Erythroblast (primary cell): Measurements from ENCODE around the gene KCTD10.

Experiments
- DNase-seq, 2 experiments: peaks; one replicate each; lab custom pipeline; 2025; lab: John Stamatoyannopoulos, UW
- GATA1 ChIP-seq: IDR thresholded peaks from 2 replicates; pipeline ENCODE4 v1.6.1; 2011; ENCODE audit warnings: low read depth, mild to moderate bottlenecking, control low read depth, low read length, moderate library complexity
- POLR2A ChIP-seq: IDR thresholded peaks from 2 replicates; pipeline ENCODE4 v1.6.1; 2011; ENCODE audit warnings: mild to moderate bottlenecking, low read length

Gene KCTD10

DNA sequence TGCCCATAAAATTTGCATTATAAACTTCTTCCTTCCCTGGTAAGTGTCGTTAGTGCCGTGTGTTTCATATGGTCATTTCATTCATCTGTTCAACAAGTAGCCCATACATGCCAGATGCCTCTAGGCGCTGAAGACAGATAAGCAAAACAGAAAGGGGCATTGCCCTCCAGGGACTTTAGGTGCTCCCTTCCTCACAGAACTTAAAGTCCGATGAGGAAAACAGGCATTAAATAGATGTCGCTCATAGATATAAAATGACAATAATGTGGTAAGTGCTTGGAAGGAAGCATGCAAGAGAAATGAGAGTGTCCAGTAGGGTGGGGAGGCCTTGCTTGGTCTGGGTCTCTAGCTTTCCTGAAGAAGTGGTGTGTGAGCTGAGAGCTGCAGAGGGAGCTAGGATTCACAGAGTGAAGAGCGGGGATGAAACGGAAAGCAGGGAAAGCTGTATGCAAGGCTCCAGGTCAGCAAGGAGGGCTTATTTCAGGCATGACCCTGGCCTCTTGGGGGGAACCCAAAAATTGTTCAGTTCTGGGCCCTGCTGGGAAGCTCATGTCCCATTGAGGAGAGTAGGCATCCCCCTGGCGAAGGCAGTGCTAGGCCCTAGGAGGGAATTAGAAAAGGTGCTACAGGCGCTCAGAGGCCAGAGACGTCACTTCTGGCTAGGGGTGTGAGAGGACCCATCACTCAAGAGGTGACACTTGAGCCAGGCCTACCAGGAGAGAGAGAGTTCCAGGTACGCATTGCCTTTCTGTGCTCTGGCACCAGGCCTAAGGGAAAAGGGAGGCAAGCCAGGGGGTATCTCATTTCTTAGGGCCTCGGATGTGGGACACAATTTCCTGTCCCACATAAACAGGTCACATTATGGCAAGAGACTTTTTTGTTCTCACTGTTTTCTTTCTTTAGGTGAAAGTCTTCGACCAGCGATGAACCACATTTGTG lies 12.2 kb upstream of the KCTD10 start:
- DNase-seq: no peak

DNA sequence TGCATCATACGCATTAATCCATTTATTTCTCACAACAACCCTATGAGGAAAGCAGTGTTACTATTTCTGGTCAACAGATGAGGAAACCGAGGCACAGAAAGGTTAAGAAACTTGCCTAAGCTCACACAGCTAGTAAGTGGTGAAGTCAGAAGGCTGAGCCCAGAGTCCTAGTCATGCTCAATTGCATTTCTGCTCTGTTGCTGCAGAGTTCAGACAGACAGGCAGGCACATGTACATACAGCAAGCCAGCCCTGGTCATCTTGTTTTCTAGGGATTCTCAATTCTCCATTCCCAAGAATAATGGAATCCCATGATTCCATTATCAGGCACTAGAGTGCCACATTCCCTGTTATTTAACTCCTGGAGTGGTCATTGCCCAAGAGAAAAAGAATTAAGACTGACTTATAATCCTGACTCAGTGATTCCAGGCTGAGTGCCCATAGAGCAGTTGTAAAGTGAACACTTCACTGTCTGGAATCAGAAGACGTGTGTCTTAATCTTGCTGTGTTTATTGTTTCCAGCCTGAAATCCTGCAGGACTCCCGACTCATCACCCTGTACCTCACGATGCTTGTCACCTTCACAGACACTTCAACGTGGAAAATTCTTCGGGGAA lies 11.1 kb upstream of the KCTD10 start:
- no peak for TF ChIP-seq GATA1
- TF ChIP-seq POLR2A: no peak
- no peak for DNase-seq

More for the DNA sequence above, 12.2 kb upstream of the KCTD10 start:
- TF ChIP-seq POLR2A: no peak
- TF ChIP-seq GATA1: no peak

DNA sequence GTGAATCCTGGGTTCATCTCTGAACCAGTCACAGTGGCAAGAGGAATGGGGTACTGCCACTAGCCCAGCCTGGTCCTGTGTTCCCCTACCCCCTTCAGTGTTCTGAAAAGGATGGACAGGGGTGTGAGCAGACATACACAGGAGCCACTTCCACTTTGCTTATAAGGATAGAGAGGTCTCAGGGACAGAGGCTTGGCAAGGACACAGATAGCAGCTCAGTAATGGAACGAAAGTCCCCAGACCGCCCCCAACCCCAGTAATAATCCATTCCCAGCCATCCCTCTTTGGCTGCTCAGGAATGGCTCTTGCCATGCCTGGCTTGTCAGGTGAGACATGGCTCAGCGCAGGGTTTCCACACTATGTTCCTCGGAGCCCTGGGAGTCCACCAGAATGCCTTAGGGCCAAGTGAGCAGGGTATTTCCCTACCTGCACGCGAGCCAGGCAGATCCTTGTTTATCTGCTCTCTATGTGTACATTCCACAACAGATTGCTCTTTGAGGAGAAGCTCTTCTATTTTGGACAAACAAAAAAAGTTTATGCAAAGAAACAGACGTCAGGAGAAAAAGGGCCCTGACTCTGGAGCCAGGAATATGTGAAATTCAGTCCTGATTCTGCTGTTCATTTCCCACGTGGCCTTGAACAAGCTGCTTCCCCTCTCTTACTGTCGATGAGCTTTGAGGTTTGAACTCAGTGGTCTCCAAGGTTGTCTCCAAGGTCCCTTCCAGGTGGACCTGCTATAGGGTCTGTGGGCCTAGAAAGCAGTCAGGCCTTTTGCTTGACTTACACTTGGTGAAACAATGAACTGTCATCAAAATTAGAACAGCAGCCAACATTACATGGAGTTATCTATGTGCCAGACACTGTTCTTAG lies 10.3 kb upstream of the KCTD10 start:
- TF ChIP-seq POLR2A: no peak
- TF ChIP-seq GATA1: no peak
- DNase-seq: no peak

DNA sequence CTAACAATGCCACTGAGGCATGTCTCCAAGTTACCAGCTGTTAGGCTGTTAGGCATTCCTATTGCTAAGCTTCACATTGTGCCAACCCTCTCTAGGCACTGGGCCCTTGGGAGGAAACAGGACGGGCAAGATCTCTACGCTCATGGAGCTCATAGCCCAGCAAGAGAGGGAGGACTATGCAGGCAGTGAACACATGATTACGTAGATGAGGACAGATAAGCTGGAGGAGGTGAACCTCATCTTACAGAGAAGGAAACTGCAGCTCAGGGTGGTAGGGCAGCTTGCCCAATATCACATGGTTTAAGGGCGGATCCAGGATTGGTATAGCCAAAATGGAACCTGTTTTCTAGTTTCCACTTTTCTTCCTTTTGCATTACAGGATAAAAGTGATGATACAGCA lies 8.1 kb upstream of the KCTD10 start:
- DNase-seq: no peak
- TF ChIP-seq POLR2A: no peak
- no peak for TF ChIP-seq GATA1

DNA sequence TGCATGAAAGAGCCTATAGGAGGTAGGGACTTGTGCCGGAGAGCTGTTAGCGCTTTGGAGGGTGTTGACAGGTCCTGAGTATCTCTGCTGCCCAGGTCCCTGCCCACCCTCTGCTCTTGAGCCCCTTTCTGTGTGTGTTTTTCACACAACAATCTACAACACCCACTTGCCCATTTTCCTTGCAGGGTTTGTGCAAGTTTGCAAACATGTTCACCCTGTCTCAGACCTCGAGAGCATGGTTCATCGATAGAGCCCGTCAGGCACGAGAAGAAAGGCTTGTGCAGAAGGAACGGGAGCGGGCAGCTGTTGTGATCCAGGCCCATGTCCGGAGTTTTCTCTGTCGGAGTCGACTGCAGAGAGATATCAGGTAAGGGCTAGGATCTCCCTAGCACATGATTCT lies 6.2 kb upstream of the KCTD10 start:
- no peak for DNase-seq
- TF ChIP-seq GATA1: no peak
- no peak for TF ChIP-seq POLR2A

DNA sequence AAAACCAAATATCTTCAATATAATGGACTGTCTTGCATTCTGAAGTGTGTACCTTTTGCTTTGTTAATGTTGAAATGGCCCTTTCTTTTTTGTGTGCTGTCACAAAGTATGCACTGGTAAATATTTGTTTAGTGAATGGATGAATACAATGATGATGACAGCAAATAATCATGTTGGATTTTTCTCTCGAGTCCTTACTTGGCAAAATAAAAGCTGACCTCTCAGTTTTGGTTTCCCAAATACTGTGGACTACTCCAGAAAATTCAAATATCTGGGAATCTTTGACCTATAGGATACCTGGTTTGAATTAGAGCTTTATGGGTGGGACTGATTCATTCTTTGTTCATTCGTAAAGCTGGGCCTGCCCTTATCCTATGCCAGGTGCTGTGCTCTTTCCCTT lies 5.8 kb upstream of the KCTD10 start:
- no peak for DNase-seq
- no peak for TF ChIP-seq POLR2A
- no peak for TF ChIP-seq GATA1

DNA sequence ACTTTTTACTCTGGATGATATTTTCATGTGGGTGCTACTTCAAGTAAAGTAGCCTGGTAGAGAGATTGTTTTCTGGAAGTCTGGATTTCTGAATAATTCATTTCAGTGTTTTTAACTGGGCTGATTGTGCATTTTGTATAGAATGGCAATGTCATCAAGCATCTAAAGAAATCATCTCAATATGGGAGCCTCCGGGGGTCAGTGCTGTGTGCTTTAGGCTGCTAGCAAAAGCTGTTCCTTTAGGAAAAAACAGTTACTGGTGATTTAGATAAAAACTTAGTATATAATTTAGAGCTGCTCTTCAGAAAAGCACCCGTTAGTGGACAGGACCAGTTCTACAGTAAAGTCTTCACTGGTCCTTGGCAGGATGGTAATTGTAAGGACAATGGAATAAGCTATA lies 5.4 kb upstream of the KCTD10 start:
- TF ChIP-seq GATA1: no peak
- TF ChIP-seq POLR2A: no peak
- no peak for DNase-seq

DNA sequence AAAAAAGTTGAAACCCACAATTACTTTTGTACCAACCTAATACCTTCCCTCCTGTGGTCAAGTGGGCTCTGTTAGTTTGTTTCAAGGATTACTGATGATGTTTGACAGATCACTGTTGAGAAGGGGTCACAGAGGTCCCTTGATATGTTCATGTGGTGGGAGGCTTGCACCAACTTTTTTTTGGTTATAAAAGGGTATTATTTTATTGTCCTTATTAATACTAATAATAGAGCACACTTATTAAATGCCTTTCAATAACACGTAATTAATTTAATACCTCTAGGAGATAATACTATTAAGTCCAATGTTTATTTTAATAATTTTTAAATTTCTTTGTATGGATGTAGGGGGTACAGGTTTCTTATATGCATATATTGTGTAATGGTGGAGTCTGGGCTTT lies 4.8 kb upstream of the KCTD10 start:
- DNase-seq: no peak

DNA sequence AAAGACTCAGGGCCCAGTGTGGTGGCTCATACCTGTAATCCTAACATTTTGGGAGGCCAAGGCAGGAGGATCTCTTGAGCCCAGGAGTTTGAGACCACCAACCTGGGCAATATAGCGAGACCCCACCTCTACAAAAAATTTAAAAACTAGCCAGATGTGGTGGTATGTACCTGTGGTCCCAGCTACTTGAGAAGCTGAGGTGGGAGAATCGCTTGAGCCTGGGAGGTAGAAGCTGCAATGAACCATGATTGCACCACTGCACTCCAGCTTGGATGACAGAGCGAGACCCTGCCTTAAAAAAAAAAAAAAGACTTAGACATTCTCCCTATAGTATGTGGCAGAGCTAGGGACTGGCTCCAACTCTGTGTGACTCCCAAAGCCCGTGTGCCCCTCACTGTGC lies 3.3 kb upstream of the KCTD10 start:
- TF ChIP-seq POLR2A (no peak), GATA1 (no peak)
- no peak for DNase-seq

More for the DNA sequence above, 4.8 kb upstream of the KCTD10 start:
- no peak for TF ChIP-seq POLR2A
- no peak for TF ChIP-seq GATA1

DNA sequence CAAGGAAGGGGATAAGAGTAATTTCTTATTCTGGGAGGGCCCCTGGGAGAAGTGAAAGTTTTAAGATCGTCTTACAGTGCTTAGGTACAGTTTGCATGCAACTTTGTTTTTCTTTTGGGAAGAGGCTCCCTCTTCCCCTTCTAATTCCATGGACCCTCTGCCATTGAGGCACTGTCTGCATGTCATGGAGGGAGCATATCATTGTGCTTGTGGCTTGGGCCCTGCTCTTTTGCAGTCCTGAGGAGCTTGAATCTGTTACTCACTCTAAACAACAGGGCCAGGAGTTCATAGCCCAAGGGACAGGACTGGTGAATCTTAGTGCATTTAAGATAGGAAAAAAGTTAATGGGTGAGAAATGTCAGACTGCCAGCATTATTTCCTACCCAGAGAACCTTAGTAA lies 2.7 kb upstream of the KCTD10 start:
- no peak for DNase-seq
- TF ChIP-seq GATA1 (no peak), POLR2A (no peak)

DNA sequence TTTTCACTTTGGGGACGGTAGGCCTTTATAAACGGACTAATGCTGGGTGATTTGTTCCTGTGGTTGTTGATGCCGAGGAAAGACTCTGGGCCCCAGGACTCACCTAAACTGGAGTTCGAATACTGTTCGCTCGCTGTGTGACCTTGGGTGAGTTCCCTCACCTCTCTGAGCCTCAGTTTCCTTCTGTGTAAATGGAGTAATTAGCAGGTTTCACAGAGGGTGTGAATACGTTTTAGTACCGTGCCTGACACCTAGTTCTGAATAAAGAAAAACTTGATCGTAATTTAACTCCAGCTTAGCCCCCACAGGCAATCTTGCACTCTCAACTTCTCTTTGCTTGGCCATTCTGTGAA lies 839 bp upstream of the KCTD10 start:
- DNase-seq: no peak
- TF ChIP-seq POLR2A (no peak), GATA1 (no peak)

DNA sequence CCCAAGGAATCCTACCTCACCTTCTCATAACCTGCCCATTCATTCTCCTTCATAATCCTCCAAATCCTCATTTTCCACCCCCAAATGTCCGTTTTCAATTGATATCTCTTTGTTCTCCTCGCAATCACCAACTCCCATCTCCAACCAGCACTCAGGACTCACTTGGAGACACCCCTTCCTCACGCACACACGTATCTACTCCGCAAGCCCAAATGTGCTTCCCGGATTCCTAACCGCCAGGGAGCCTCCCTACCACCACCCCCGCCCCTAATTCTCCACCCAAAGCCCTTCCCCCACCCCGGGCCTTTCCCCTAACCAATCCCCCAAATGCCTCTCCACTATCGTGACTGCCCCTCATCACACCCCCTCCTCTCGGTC lies 304 bp downstream of the KCTD10 start:
- TF ChIP-seq POLR2A: no peak
- DNase-seq: peak in 1 of 2 experiments; percentile 49

DNA sequence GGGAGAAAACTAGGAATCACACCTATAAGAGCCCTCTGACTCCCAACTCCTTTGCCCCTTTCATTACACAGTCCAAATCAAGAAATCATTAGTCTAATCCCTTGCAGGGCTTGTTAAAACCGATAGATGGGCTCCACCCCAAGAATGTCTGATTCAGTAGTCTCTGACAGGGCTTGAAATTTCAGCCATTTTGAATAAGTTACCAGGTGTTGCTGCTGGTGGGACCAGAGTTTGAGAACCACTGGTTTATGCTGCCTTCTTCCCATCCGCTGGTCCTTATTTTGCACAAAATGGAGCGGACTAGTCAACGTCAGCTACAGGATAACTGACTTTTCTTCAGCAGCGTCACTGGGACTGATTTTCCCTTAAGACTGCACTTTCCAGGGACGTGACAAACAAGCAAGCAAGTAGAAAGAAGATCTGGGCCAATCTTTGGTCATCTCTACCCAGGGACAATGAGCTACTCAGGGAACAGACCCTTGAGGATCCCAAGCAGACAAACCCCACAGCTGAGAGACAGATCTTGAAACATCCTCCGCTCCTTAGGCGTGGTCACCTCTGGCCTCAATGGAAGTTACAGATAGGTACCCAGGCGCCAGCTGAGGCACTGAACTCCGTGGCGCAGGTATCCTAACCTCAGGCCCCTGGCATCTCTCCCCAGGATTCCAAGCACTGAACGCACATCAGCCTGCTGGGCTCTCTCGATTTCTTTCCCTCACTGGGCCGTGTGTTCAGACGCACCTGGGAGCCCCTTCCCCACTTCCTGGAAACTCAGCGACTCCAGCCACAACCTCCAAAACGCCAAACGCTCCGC lies 900 bp downstream of the KCTD10 start:
- DNase-seq: peak; percentile 13 to 25
- TF ChIP-seq POLR2A: no peak
- TF ChIP-seq GATA1: no peak
